Transverse colon (tissue), 4 donors: ENCODE results near the gene ERG.

Experiments
- CTCF ChIP-seq, 5 experiments: fragments of 200-600 bp in 3 of 5; fragments of 450-650 bp in 2 of 5; sonication (generic) in 3 of 5; IDR thresholded peaks; 1 replicate in 2 of 5; 2 replicates in 3 of 5; pipeline ENCODE4 v1.5.1; 2016 to 2017; ENCODE audit warnings: antibody characterized with exemption in 5 of 5, inconsistent platforms in 3 of 5, mild to moderate bottlenecking in 2 of 5, moderate library complexity in 1 of 5
- POLR2A ChIP-seq: fragments of 450-650 bp; IDR thresholded peaks from one replicate; pipeline ENCODE4 v1.6.1; 2016; ENCODE audit warnings: antibody characterized with exemption, mild to moderate bottlenecking, moderate library complexity
- POLR2AphosphoS5 ChIP-seq, 3 donors: sonication (generic); formaldehyde crosslinking; IDR thresholded peaks; one replicate each; pipeline ENCODE4 v1.6.1; 2016; ENCODE audit warnings: antibody characterized with exemption in 3 of 3

- TF ChIP-seq CTCF (IDR thresholded peaks at IDR 0.05) (no peak), POLR2AphosphoS5 (IDR thresholded peaks at IDR 0.05) (no peak), POLR2A (no peak)
These were observed 36.3 kb upstream of the ERG start for GRCh38 chr21:38534591-38534990.
